ENCODE data around the gene BRIP1.
"Not testable (repeated sequence)": the region's sequence is repeated elsewhere in the genome, so short reads cannot be mapped to it uniquely, and the experiment has no call there.

BRIP1 gene

GRCh38 chr17:61754124-61754523, 109.2 kb downstream of the BRIP1 start:
- no peak for DNase-seq

GRCh38 chr17:61753696-61754095, 109.6 kb downstream of the BRIP1 start:
- no peak for DNase-seq

- no peak for DNase-seq
Measured at GRCh38 chr17:61750656-61751055, 112.7 kb downstream of the BRIP1 start.

- no peak for DNase-seq
Measured at GRCh38 chr17:61749823-61750404, 113.4 kb downstream of the BRIP1 start.

DNA sequence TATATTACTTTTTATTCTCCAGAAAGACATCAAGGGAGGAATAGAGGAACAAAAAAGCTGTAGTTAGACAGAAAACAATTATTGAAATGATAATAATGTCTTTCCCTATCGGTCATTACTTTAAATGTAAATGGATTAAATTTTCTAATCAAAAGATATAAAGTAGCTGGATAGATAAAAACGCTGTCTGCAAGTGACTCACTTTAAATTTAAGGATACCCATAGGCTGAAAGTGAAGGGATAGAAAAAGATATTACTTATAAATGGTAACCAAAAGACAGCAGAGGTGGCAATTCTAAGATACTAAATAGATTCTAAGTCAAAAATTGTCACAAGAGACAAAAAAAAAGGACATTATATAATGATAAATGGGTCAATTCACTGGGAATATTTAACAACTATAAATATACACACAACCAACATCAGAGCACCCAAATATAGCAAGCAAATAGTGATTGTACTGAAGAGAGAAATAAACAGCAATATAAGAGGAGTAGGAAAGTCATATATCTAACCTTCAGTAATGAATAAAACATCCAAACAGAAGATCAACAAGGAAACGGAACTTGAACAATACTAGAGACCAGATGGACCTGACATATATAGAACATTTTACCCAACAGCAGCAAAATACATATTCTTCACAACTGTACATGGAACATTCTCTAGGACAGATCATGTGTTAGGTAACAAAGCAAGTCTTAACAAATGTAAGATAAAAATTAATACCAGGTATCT, 116.9 kb downstream of the BRIP1 start:
- no peak for DNase-seq

DNA sequence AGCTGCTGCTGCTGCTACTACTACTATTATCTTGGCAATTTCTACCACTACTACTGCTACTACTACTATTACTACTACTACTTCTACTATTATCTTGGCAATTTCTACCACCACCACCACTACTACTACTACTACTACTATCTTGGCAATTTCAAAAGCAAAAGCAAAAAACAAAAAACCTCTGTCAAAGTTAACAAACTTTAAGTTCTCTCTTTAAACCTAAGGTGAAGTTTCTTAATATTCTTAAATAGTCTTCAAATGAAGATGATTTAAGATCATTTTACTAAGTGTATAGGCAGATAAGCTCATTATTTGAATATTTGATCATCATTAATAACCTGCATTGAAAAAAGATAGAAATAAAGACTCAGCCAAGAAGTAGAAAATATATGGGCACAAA, 118.5 kb downstream of the BRIP1 start:
- no peak for DNase-seq

DNA sequence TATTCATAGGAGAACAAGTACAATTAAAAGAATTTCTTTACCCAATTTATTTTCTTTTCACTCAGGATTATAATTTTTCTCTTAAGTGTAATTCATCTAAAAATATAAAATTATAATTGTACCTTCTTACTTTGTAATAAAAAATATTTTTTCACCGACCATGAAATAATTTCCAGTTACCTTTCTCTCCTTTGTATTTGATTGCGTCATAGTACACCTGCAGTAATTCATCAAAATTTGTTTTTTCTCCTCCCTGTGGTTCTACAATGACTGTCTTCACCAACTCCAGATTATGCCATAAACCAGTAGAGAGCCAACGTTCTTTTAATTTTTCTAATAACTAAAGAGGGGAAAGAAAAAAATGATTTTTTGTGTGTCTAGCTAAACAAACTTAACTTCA, 119.1 kb downstream of the BRIP1 start:
- no peak for DNase-seq

GRCh38 chr17:61743766-61744165, 119.6 kb downstream of the BRIP1 start:
- no peak for DNase-seq

DNA sequence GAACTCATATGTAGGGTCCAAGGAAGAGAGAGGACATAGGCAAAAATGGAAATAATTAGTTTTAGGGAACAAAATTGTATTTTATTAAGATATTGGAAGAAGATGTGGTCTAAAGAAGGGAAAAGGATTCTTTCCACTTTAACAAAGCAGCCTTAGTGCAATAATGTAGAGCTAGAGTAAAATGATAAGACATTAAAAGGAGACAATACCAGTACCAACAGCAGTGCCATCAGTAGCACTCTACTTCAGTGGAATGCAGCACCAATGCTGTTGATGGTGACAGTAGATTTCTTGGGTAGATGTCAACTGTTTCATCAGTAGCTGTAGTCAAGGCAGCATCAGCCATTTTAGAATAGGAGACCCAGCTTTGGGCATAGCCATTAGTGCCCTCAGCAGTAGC, 124.3 kb downstream of the BRIP1 start:
- no peak for DNase-seq

GRCh38 chr17:61738249-61738648, 125.1 kb downstream of the BRIP1 start:
- DNase-seq = no peak

DNA sequence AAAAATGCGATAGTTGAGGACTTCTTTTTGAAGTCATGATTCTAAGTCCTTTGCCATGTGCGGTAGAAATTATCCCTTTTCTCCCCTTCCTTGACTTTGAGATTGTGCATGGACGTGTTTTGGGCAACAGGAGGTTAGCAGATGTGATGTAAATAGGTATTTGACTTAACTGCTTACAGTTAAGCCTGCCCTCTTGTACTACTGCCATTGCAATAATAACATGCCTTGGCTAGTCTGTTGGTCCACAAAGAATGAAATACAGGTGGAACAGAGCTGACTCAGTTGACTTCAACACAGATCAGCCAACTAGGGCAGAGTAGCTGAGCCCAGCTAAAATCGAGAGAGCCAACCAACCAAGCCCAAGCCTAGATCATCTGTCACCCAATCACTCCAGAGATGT, 125.5 kb downstream of the BRIP1 start:
- DNase-seq = no peak

- DNase-seq = no peak
Measured at GRCh38 chr17:61736438-61736837, 126.9 kb downstream of the BRIP1 start.

- DNase-seq = no peak
Measured at GRCh38 chr17:61735807-61736206, 127.5 kb downstream of the BRIP1 start.

DNA sequence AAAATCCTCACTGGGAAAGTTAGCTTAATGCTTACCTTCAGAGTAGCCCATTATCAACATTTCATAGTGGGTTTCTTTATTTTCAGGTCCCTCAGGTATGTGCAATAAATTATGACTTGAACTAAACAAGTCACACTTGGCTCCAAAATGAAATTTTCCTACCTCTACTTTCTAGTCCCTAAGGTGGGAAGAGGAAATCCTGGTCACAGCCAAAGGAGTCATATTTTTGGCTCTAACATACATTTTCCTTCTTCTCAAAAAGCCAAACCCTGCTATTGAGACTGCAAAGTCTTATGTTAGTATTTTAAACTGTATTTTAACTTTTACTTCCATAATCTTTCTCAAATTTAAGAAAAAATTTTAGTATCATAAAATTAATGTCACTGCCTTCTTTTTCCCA, 128.9 kb downstream of the BRIP1 start:
- no peak for DNase-seq

DNA sequence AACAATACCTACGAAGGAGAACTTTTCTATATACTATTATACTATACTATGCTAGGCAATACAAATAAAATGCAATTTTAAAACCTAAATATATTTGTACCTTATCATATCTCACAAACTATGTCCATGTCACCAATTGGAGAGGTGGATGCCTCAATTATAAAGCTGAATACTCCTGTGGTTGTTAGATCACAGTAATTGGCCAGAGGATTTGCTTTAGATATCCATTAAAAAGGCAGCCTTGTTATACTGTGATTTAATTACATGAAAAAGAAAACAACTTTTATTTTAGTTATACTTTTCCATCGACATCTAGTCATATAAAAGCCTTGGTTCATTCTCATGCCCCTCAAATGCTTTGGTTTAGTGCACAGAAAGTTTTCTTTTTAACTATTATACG, 129.3 kb downstream of the BRIP1 start:
- DNase-seq = no peak

DNA sequence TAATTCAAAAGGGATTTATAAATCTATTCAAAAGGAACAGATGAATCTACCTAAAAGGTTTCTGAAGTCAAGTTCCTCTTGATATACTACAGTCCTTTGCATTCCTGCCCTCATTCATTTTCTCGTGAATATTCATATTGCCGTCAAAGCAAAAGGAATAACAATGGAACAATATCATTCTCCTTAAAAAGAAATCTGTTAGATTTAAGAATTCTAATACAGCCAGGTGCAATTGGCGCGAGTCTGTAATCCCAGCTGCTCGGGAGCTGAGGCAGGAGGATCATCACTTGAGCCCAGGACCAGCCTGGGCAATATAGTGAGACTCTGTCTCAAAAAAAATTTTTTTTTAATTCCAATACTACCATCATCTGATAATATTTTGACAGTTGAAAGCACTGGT, 130.3 kb downstream of the BRIP1 start:
- DNase-seq = no peak

DNA sequence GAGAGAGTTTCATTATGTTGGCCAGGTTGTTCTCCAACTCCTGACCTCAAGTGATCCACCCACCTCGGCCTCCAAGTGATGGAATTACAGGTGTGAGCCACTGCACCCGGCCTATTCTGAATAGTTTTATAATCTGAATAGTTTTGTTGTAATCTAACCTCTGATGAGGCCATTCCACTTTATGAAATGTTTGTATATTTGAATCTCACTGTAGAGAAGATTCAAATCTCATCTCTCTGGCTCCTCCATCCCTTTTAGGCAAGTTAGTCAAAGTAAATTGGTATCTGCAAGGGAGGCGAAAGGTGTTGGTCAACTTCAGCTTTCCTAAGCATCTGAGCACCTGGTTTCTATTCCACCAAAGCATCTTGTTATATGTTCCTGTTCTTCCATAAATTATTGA, 131.2 kb downstream of the BRIP1 start:
- DNase-seq = no peak

GRCh38 chr17:61731330-61731729, 132.0 kb downstream of the BRIP1 start:
- DNase-seq = no peak

GRCh38 chr17:61729690-61730268, 133.5 kb downstream of the BRIP1 start:
- no peak for DNase-seq

DNA sequence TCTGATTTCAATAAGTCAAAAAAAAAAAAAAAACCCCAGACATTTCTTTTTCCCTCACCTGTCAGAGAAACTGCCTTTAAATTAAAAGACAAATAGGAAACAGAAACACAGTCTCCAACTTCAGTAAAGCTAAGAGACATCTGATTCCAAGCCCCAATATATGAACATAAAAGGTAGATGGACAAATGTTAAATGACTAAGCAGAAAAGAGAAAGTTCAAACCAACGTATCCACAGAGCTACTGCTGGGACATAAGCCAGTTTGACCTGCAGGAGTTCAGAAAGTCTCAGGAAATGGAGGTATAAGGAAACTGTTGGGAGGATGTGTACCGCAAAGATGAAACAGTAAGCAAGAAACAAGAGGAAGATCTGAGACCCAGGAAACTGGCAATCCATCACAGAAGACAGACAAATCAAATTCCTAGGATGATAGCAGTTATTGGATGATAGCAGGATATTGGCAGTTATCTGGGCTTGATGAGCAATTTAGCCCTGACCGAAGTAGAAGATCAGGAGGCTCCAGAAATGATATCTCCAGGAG, 135.0 kb downstream of the BRIP1 start:
- DNase-seq = no peak

- not testable (repeated sequence) for DNase-seq
Measured at GRCh38 chr17:61727798-61728197, 135.5 kb downstream of the BRIP1 start.

GRCh38 chr17:61726977-61727376, 136.4 kb downstream of the BRIP1 start:
- no peak for DNase-seq

- no peak for DNase-seq
Measured at GRCh38 chr17:61724777-61725176, 138.6 kb downstream of the BRIP1 start.

- DNase-seq = no peak
Measured at GRCh38 chr17:61723914-61724313, 139.4 kb downstream of the BRIP1 start.

Data from stimulated activated CD4-positive, alpha-beta T cell treated with anti-CD3 and anti-CD28 coated beads, Interleukin-1b, Interleukin-23, amount 100 ng/mL, for 48 hours (primary cell).